Measurements from ENCODE around the gene CDKL1.

DNA sequence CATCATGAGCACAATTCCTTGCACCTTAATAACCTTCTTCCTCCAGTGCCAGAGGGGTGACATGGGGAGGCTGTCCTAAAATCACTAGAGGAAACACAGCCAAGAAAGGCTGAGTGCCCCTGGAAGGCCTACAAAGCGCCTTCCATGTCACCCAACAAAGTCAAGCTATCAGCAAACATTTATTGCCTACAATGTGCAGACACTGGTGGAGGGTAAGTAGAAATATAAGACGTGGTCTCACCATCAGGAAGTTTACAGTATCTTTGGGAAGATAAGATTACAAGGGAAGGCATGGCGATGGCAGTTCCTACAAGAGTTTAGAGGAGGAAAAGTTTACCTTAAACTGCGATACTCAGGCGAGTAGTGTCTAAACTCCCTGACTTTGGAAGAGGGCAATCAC, 56.6 kb downstream of the CDKL1 start:
- TF ChIP-seq, protein P1, sequence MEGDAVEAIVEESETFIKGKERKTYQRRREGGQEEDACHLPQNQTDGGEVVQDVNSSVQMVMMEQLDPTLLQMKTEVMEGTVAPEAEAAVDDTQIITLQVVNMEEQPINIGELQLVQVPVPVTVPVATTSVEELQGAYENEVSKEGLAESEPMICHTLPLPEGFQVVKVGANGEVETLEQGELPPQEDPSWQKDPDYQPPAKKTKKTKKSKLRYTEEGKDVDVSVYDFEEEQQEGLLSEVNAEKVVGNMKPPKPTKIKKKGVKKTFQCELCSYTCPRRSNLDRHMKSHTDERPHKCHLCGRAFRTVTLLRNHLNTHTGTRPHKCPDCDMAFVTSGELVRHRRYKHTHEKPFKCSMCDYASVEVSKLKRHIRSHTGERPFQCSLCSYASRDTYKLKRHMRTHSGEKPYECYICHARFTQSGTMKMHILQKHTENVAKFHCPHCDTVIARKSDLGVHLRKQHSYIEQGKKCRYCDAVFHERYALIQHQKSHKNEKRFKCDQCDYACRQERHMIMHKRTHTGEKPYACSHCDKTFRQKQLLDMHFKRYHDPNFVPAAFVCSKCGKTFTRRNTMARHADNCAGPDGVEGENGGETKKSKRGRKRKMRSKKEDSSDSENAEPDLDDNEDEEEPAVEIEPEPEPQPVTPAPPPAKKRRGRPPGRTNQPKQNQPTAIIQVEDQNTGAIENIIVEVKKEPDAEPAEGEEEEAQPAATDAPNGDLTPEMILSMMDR (IDR thresholded peaks at IDR 0.05), result no peak
- no peak for TF ChIP-seq EZH2phosphoT487 (IDR thresholded peaks at IDR 0.05)
- no peak for TF ChIP-seq EZH2 (IDR thresholded peaks at IDR 0.05)
